ENCODE data around the gene TSPAN33. TPM values are rescaled to one million over a fixed set of nuclear protein-coding genes. Genes with fewer than 3 reads are reported as not detected.

TSPAN33 gene
- total RNA-seq, 2 experiments from 2014 or later, result 14.6 to 44.8 TPM

Small RNA genes lying within 50 kb of the gene (small RNA-seq; reads per million reads assigned to genes)
- not detected for gene RNY1P11

Other genes starting within 250 kb of the TSPAN33 start
- gene KCP, start 234.0 kb upstream of the TSPAN33 start, total RNA-seq (2014; rRNA removed; shearing (Covaris generic)), result 0.90 and 2.3 TPM in 2 replicates
- 1.4 TPM in 2 replicates for gene KCP, start 234.0 kb upstream of the TSPAN33 start, total RNA-seq (2022)
- gene IRF5, start 206.8 kb upstream of the TSPAN33 start, total RNA-seq (2014; rRNA removed; shearing (Covaris generic)), result 3.9 and 8.2 TPM in 2 replicates
- gene IRF5, start 206.8 kb upstream of the TSPAN33 start, total RNA-seq (2022), result 15.8 and 21.9 TPM in 2 replicates
- 51.4 and 55.1 TPM in 2 replicates for gene TNPO3, start 89.6 kb upstream of the TSPAN33 start, total RNA-seq (2014; rRNA removed; shearing (Covaris generic))
- gene TNPO3, start 89.6 kb upstream of the TSPAN33 start, total RNA-seq (2022), result 70.6 and 71.7 TPM in 2 replicates
- gene SMO, start 43.9 kb downstream of the TSPAN33 start, total RNA-seq (2014; rRNA removed; shearing (Covaris generic)), result 0.25 TPM in 1 of 2 replicates, not detected in the other
- gene SMO, start 43.9 kb downstream of the TSPAN33 start, total RNA-seq (2022), result 0.17 and 0.22 TPM in 2 replicates
- gene AHCYL2, start 80.3 kb downstream of the TSPAN33 start, total RNA-seq (2014; rRNA removed; shearing (Covaris generic)), result 3.6 and 5.0 TPM in 2 replicates
- 8.7 and 9.7 TPM in 2 replicates for gene AHCYL2, start 80.3 kb downstream of the TSPAN33 start, total RNA-seq (2022)

Measured in OCI-LY7 (cell line).